MM.1S (cell line): ENCODE measurements around the gene MAP3K8.

Experiments used
- EZH2 ChIP-seq: fragments of 300-600 bp; sonication (generic); optimal IDR thresholded peaks from 2 replicates; pipeline ENCODE3; 2017; ENCODE audit warnings: low read depth, mild to moderate bottlenecking, antibody characterized with exemption, low read length, mixed read lengths
- EZH2phosphoT487 ChIP-seq: fragments of 300-600 bp; sonication (generic); IDR thresholded peaks from 2 replicates; pipeline ENCODE4 v1.6.1; 2018; ENCODE audit warnings: antibody characterized with exemption, low read length
- TF ChIP-seq, protein P1 (sequence below): fragments of 300-600 bp; sonication (generic); IDR thresholded peaks from 2 replicates; pipeline ENCODE4 v1.5.1; 2016; ENCODE audit warnings: antibody characterized with exemption, low read length, mixed read lengths

- TF ChIP-seq EZH2phosphoT487 (no peak), EZH2 (no peak)
- TF ChIP-seq, protein P1, sequence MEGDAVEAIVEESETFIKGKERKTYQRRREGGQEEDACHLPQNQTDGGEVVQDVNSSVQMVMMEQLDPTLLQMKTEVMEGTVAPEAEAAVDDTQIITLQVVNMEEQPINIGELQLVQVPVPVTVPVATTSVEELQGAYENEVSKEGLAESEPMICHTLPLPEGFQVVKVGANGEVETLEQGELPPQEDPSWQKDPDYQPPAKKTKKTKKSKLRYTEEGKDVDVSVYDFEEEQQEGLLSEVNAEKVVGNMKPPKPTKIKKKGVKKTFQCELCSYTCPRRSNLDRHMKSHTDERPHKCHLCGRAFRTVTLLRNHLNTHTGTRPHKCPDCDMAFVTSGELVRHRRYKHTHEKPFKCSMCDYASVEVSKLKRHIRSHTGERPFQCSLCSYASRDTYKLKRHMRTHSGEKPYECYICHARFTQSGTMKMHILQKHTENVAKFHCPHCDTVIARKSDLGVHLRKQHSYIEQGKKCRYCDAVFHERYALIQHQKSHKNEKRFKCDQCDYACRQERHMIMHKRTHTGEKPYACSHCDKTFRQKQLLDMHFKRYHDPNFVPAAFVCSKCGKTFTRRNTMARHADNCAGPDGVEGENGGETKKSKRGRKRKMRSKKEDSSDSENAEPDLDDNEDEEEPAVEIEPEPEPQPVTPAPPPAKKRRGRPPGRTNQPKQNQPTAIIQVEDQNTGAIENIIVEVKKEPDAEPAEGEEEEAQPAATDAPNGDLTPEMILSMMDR: no peak
Observed at GRCh38 chr10:30387646-30388243, 46.2 kb upstream of the MAP3K8 start.
